ENCODE data around the gene TRAF2. TPM values are rescaled to one million over a fixed set of nuclear protein-coding genes. Genes with fewer than 3 reads are reported as not detected.
"Not testable (repeated sequence)": the region's sequence is repeated elsewhere in the genome, so short reads cannot be mapped to it uniquely, and the experiment has no call there.

Gene TRAF2
- total RNA-seq, 4 donors from 2014 or later = 5.0 to 10.8 (median 10.6) TPM

GRCh38 chr9:136868644-136869043, 17.7 kb upstream of the TRAF2 start:
- peaks cover 0 to 11% (median under 1%) of the 10 kb centered on the region in 3 donors for H3K36me3 ChIP-seq
- H3K4me1 ChIP-seq = peaks cover 3 to 28% (median 15%) of the 10 kb centered on the region in 4 donors
- H3K9me3 ChIP-seq = no peaks in the 10 kb centered on the region
- H3K27me3 ChIP-seq = no peaks in the 10 kb centered on the region
- DNase-seq (ENCODE audit: low spot score in 2 of 2) = no peak
- H3K4me3 ChIP-seq = no peak overlapping the region
- WGBS, 2 donors = 92 to 94% methylated on average over 11 of the region's 11 CpGs
- TF ChIP-seq CTCF (IDR thresholded peaks at IDR 0.05) = no peak
- no peak for TF ChIP-seq POLR2A (IDR thresholded peaks at IDR 0.05)
- TF ChIP-seq EP300 (IDR thresholded peaks at IDR 0.05) = no peak
- no peak overlapping the region for H3K27ac ChIP-seq

- H3K9me3 ChIP-seq; H3K27ac ChIP-seq; H3K4me3 ChIP-seq; H3K36me3 ChIP-seq; DNase-seq (ENCODE audit: low spot score in 2 of 2); H3K27me3 ChIP-seq: not testable (repeated sequence)
- peaks cover 3 to 19% (median 11%) of the 10 kb centered on the region in 4 donors for H3K4me1 ChIP-seq
- WGBS, 2 donors = 81 to 87% methylated on average over 2 of the region's 2 CpGs
Measured at GRCh38 chr9:136869611-136870010, 16.7 kb upstream of the TRAF2 start.

- DNase-seq (ENCODE audit: low spot score in 2 of 2) = no peak
- Histone ChIP-seq H3K4me1 (no peaks in the 10 kb centered on the region), H3K4me3 (no peak overlapping the region), H3K9me3 (no peaks in the 10 kb centered on the region), H3K27ac (no peak overlapping the region), H3K36me3 (no peaks in the 10 kb centered on the region), H3K27me3 (no peaks in the 10 kb centered on the region)
- no peak for TF ChIP-seq CTCF (IDR thresholded peaks at IDR 0.05)
- TF ChIP-seq POLR2A (IDR thresholded peaks at IDR 0.05) = no peak
- TF ChIP-seq EP300 (IDR thresholded peaks at IDR 0.05) = no peak
- WGBS, 2 donors = 90 to 93% methylated on average over 6 of the region's 6 CpGs
Measured at GRCh38 chr9:136875155-136875554, 11.2 kb upstream of the TRAF2 start.

- Histone ChIP-seq H3K4me3 (no peak overlapping the region), H3K27ac (no peak overlapping the region), H3K9me3 (no peaks in the 10 kb centered on the region), H3K27me3 (no peaks in the 10 kb centered on the region), H3K4me1 (peaks cover 0 to 2% (median under 1%) of the 10 kb centered on the region in 4 donors), H3K36me3 (no peaks in the 10 kb centered on the region)
- TF ChIP-seq POLR2A (IDR thresholded peaks at IDR 0.05) (no peak), CTCF (IDR thresholded peaks at IDR 0.05) (no peak), EP300 (IDR thresholded peaks at IDR 0.05) (no peak)
- DNase-seq (ENCODE audit: low spot score in 2 of 2) = no peak
- WGBS, 2 donors = 67 to 77% methylated on average over 5 of the region's 5 CpGs
Measured at GRCh38 chr9:136876476-136876875, 9.8 kb upstream of the TRAF2 start.

GRCh38 chr9:136880651-136881050, 5.7 kb upstream of the TRAF2 start:
- no peak overlapping the region for H3K4me3 ChIP-seq
- 81 to 84% methylated on average over 11 of the region's 11 CpGs for WGBS, 2 donors
- H3K4me1 ChIP-seq = peaks cover 0 to 22% (median 9%) of the 10 kb centered on the region in 4 donors
- no peak overlapping the region for H3K27ac ChIP-seq
- TF ChIP-seq EP300 (IDR thresholded peaks at IDR 0.05) (no peak), CTCF (IDR thresholded peaks at IDR 0.05) (no peak), POLR2A (IDR thresholded peaks at IDR 0.05) (no peak)
- no peaks in the 10 kb centered on the region for H3K27me3 ChIP-seq
- no peaks in the 10 kb centered on the region for H3K9me3 ChIP-seq
- DNase-seq (ENCODE audit: low spot score in 2 of 2) = no peak
- no peaks in the 10 kb centered on the region for H3K36me3 ChIP-seq

GRCh38 chr9:136881691-136882108, 4.6 kb upstream of the TRAF2 start:
- H3K27ac ChIP-seq = peak overlapping the region in 1 of 4 donors; percentile 51
- H3K4me3 ChIP-seq = peak overlapping the region in 1 of 4 donors; percentile 24

More at GRCh38 chr9:136881691-136882108, 4.6 kb upstream of the TRAF2 start:
- no peaks in the 10 kb centered on the region for H3K36me3 ChIP-seq
- no peak for DNase-seq (ENCODE audit: low spot score in 2 of 2)
- no peaks in the 10 kb centered on the region for H3K27me3 ChIP-seq
- H3K4me1 ChIP-seq = peaks cover 0 to 24% (median 12%) of the 10 kb centered on the region in 4 donors
- TF ChIP-seq EP300 (IDR thresholded peaks at IDR 0.05) (no peak), POLR2A (IDR thresholded peaks at IDR 0.05) (no peak), CTCF (IDR thresholded peaks at IDR 0.05) (no peak)
- WGBS, 2 donors = 15 to 17% methylated on average over 8 to 9 of the region's 9 CpGs
- H3K9me3 ChIP-seq = no peaks in the 10 kb centered on the region

All from tibial nerve (tissue), 4 donors.